Uterus (tissue), 2 donors: ENCODE measurements around the gene OBSCN.
"Not testable (repeated sequence)": the region's sequence is repeated elsewhere in the genome, so short reads cannot be mapped to it uniquely, and the experiment has no call there.

Experiments used
- CTCF ChIP-seq, 4 experiments: fragments of 200-600 bp in 2 of 4; fragments of 450-650 bp in 2 of 4; sonication (generic) in 2 of 4; IDR thresholded peaks; one replicate each; pipeline ENCODE4 v1.5.1; 2016 to 2019; ENCODE audit warnings: antibody characterized with exemption in 4 of 4, mild to moderate bottlenecking in 2 of 4, moderate library complexity in 1 of 4
- POLR2A ChIP-seq, 2 donors: fragments of 450-650 bp; IDR thresholded peaks; one replicate each; pipeline ENCODE4 v1.6.1; 2016; ENCODE audit warnings: antibody characterized with exemption in 2 of 2, mild to moderate bottlenecking in 1 of 2, moderate library complexity in 1 of 2

GRCh38 chr1:228228147-228228546 lies 20.3 kb downstream of the OBSCN start:
- TF ChIP-seq CTCF, POLR2A (IDR thresholded peaks at IDR 0.05): not testable (repeated sequence)
